H9 (cell line): ENCODE measurements around the gene EPN3. TPM values are rescaled to one million over a fixed set of nuclear protein-coding genes. Genes with fewer than 3 reads are reported as not detected.

ENCODE experiments used
- DNase-seq: peaks from one replicate; pipeline ENCODE4 v3.0.0-alpha.2; 2017
- H2AFZ ChIP-seq: one replicate; pipeline ENCODE4 v1.6.1; 2013; ENCODE audit warnings: mild to moderate bottlenecking, low read length, control low read depth, moderate library complexity
- H2AK5ac ChIP-seq: 2 replicates; pipeline ENCODE4 v1.6.1; 2013; ENCODE audit warnings: low read length, control low read depth, mixed read lengths; ENCODE audit not compliant: insufficient read length
- H2BK120ac ChIP-seq: one replicate; pipeline ENCODE4 v1.6.1; 2013; ENCODE audit warnings: low read depth, mild to moderate bottlenecking, low read length, control low read depth, inconsistent platforms; ENCODE audit not compliant: poor library complexity, severe bottlenecking
- H2BK12ac ChIP-seq: 2 replicates; pipeline ENCODE4 v1.6.1; 2013; ENCODE audit warnings: low read length, control low read depth, mixed read lengths, low read depth; ENCODE audit not compliant: insufficient read length
- H2BK15ac ChIP-seq: 2 replicates; pipeline ENCODE4 v1.6.1; 2013; ENCODE audit warnings: low read depth, low read length, control low read depth
- H2BK20ac ChIP-seq: one replicate; pipeline ENCODE4 v1.6.1; 2013; ENCODE audit warnings: low read depth, mild to moderate bottlenecking, low read length, control low read depth, inconsistent platforms; ENCODE audit not compliant: poor library complexity, severe bottlenecking
- H2BK5ac ChIP-seq: 2 replicates; pipeline ENCODE4 v1.6.1; 2013; ENCODE audit warnings: low read length, control low read depth, mixed read lengths; ENCODE audit not compliant: insufficient read length
- H3K14ac ChIP-seq: 2 replicates; pipeline ENCODE4 v1.6.1; 2013; ENCODE audit warnings: low read length, control low read depth; ENCODE audit not compliant: insufficient read depth
- H3K18ac ChIP-seq: 2 replicates; pipeline ENCODE4 v1.6.1; 2013; ENCODE audit warnings: low read depth, mild to moderate bottlenecking, mixed read lengths, low read length, control low read depth; ENCODE audit not compliant: insufficient read length
- H3K23ac ChIP-seq: 2 replicates; pipeline ENCODE4 v1.6.1; 2013; ENCODE audit warnings: low read length, control low read depth, mixed read lengths, low read depth; ENCODE audit not compliant: insufficient read length
- H3K23me2 ChIP-seq: 2 replicates; pipeline ENCODE4 v1.6.1; 2013; ENCODE audit warnings: low read depth, mild to moderate bottlenecking, mixed read lengths, low read length, control low read depth; ENCODE audit not compliant: insufficient read length, poor library complexity, severe bottlenecking
- H3K27ac ChIP-seq: 2 replicates; pipeline ENCODE4 v1.5.1; 2013; ENCODE audit warnings: low read length, control low read depth, mixed read lengths, low read depth; ENCODE audit not compliant: insufficient read length
- H3K27me3 ChIP-seq: 2 replicates; pipeline ENCODE4 v1.6.1; 2013; ENCODE audit warnings: low read length, control low read depth, inconsistent platforms; ENCODE audit not compliant: insufficient read depth
- H3K4ac ChIP-seq: 2 replicates; pipeline ENCODE4 v1.6.1; 2013; ENCODE audit warnings: low read depth, mild to moderate bottlenecking, control low read depth, inconsistent platforms, low read length, moderate library complexity
- H3K4me1 ChIP-seq: 2 replicates; pipeline ENCODE4 v1.6.1; 2013; ENCODE audit warnings: low read length, control low read depth, inconsistent platforms; ENCODE audit not compliant: insufficient read depth
- H3K4me2 ChIP-seq: 2 replicates; pipeline ENCODE4 v1.6.1; 2013; ENCODE audit warnings: low read length, control low read depth, mixed read lengths; ENCODE audit not compliant: insufficient read length, insufficient read depth
- H3K56ac ChIP-seq: 2 replicates; pipeline ENCODE4 v1.6.1; 2013; ENCODE audit warnings: low read depth, mild to moderate bottlenecking, mixed read lengths, low read length, control low read depth; ENCODE audit not compliant: insufficient read length
- H3K79me1 ChIP-seq: 2 replicates; pipeline ENCODE4 v1.6.1; 2013; ENCODE audit warnings: low read depth, mild to moderate bottlenecking, moderate library complexity, low read length, control low read depth, inconsistent platforms; ENCODE audit not compliant: insufficient read depth, poor library complexity, severe bottlenecking
- H3K79me2 ChIP-seq: 2 replicates; pipeline ENCODE4 v1.6.1; 2013; ENCODE audit warnings: low read length, control low read depth, inconsistent platforms; ENCODE audit not compliant: insufficient read depth
- H3K9ac ChIP-seq: 2 replicates; pipeline ENCODE4 v1.6.1; 2013; ENCODE audit warnings: low read length, control low read depth, mixed read lengths; ENCODE audit not compliant: insufficient read length; ENCODE audit errors: extremely low read depth
- H3K9me3 ChIP-seq: one replicate; pipeline ENCODE4 v1.6.1; 2013; ENCODE audit warnings: low read depth, low read length, inconsistent platforms; ENCODE audit not compliant: control insufficient read depth
- H3T11ph ChIP-seq: one replicate; pipeline ENCODE4 v1.6.1; 2013; ENCODE audit warnings: mild to moderate bottlenecking, low read length, control low read depth, inconsistent platforms
- H4K20me1 ChIP-seq: one replicate; pipeline ENCODE4 v1.6.1; 2013; ENCODE audit not compliant: control insufficient read depth, insufficient read length, insufficient read depth
- H4K5ac ChIP-seq: 2 replicates; pipeline ENCODE4 v1.6.1; 2013; ENCODE audit warnings: low read depth, mild to moderate bottlenecking, mixed read lengths, low read length, control low read depth; ENCODE audit not compliant: insufficient read length
- H4K8ac ChIP-seq: replicated peaks from 2 replicates; pipeline ENCODE4 v1.6.1; 2013; ENCODE audit warnings: low read length, control low read depth, mixed read lengths, low read depth; ENCODE audit not compliant: insufficient read length
- H4K91ac ChIP-seq: 2 replicates; pipeline ENCODE4 v1.6.1; 2013; ENCODE audit warnings: low read depth, mild to moderate bottlenecking, moderate library complexity, mixed read lengths, low read length, control low read depth; ENCODE audit not compliant: insufficient read length
- H3K27ac Mint-ChIP-seq, 3 experiments: 2 replicates in 2 of 3; 3 replicates in 1 of 3; pipeline ENCODE4 v1.8.0; 2020 to 2021; ENCODE audit warnings: mixed read lengths in 3 of 3, mild to moderate bottlenecking in 1 of 3, moderate library complexity in 1 of 3
- H3K27me3 Mint-ChIP-seq: 2 replicates; pipeline ENCODE4 v1.8.0; 2021; ENCODE audit warnings: low read depth, mild to moderate bottlenecking, moderate library complexity, mixed read lengths
- H3K36me3 Mint-ChIP-seq, 3 experiments: 2 replicates in 2 of 3; 3 replicates in 1 of 3; pipeline ENCODE4 v1.8.0; 2020 to 2021; ENCODE audit warnings: low read depth in 3 of 3, mixed read lengths in 3 of 3; ENCODE audit not compliant: insufficient read depth in 1 of 3
- H3K4me1 Mint-ChIP-seq, 2 experiments: 2 replicates each; pipeline ENCODE4 v1.8.0; 2020; ENCODE audit warnings: mixed read lengths in 2 of 2
- H3K4me3 Mint-ChIP-seq, 2 experiments: 2 replicates in 1 of 2; 3 replicates in 1 of 2; pipeline ENCODE4 v1.8.0; 2020 to 2021; ENCODE audit warnings: mild to moderate bottlenecking in 2 of 2, mixed read lengths in 2 of 2, moderate library complexity in 1 of 2
- H3K9me3 Mint-ChIP-seq, 2 experiments: 2 replicates in 1 of 2; 3 replicates in 1 of 2; pipeline ENCODE4 v1.8.0; 2020; ENCODE audit warnings: mild to moderate bottlenecking in 2 of 2, mixed read lengths in 2 of 2, moderate library complexity in 1 of 2
- WGBS: extraction: QIAGEN DNeasy Blood & Tissue Kit; methylation state at CpG from one replicate; pipeline ENCODE4 v1.1.7; 2013; ENCODE audit warnings: missing lambda C conversion rate, low lambda C conversion rate, mixed read lengths; ENCODE audit not compliant: insufficient read length; ENCODE audit errors: extremely low coverage; 5-methylcytosine and 5-hydroxymethylcytosine counted together
- total RNA-seq: library from RNA; stranded (reverse); gene quantifications from 2 replicates; pipeline ENCODE4 v1.2.1, GENCODE V29; 2021
- TF ChIP-seq, protein P1 (sequence below): fragments of 200-600 bp; sonication (generic); conservative IDR thresholded peaks from 3 replicates; pipeline ENCODE4 v1.8.0; 2021; ENCODE audit warnings: antibody characterized with exemption, mild to moderate bottlenecking

EPN3 gene
- total RNA-seq, 1 experiment from 2014 or later = 1.9 TPM

DNA sequence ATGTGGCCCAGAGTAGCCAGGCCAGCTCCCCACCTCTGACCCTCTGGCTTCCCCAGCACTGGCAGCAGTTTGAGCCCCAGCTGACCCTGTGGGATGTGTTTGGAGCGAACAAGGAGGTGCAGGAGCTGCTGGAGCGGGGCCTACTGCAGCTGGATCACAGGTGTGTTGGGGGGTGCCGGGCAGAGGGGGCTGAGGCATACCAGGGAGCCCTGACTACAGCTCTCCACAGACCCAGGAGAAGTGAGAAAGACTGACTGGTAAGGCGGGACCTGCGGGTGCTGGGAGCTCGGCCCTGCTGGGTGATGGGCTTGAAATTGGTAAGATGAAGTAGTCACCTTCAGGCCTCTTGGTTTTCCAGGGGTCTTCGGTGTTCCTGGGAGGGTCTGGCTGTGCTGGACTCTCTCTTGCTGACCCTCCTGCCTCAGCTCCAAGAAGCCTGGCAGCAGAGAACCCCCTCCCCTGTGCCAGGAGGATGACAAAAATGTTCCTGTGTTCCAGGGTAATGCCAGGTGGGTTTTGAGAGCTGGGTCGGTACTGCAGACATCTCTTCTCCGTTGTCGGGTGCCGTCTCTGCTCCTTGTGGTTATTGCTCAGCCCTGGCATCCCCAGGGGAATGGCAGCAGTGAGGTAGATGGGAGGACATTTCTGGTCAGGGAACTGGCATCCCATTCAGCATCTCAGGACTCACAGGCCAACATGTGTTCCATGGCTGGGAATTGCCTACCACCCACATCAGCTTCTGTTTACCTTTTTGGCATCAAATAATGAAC lies 48.0 kb upstream of the EPN3 start:
- no CpG with 5 or more reads among the region's 11 CpGs for WGBS
- Histone ChIP-seq H3K9ac (no peak overlapping the region), H3K4me1 (no peaks in the 10 kb centered on the region), H3K27ac (no peak overlapping the region), H3K56ac (no peak overlapping the region), H3K4me2 (no peak overlapping the region), H3K79me1 (no peaks in the 10 kb centered on the region), H4K20me1 (no peaks in the 10 kb centered on the region), H3K23me2 (no peaks in the 10 kb centered on the region), H4K5ac (no peak overlapping the region), H2BK120ac (no peak overlapping the region), H3T11ph (no peak overlapping the region), H4K8ac (no peak overlapping the region), H3K9me3 (no peaks in the 10 kb centered on the region), H3K4ac (no peak overlapping the region), H3K23ac (no peak overlapping the region), H2BK20ac (no peak overlapping the region), H3K14ac (no peak overlapping the region), H2BK15ac (no peak overlapping the region), H4K91ac (no peak overlapping the region), H3K18ac (no peak overlapping the region), H2AFZ (no peak overlapping the region), H3K79me2 (no peaks in the 10 kb centered on the region), H2BK5ac (no peak overlapping the region), H2AK5ac (no peak overlapping the region), H2BK12ac (no peak overlapping the region), H3K27me3 (no peaks in the 10 kb centered on the region)
- Mint-ChIP-seq H3K27ac (no peak overlapping the region; a peak in 1 of 7 replicates), H3K4me3 (no peak overlapping the region), H3K4me1 (peaks cover 13% of the 10 kb centered on the region in 2 experiments), H3K27me3 (peaks cover 3% of the 10 kb centered on the region), H3K9me3 (no peaks in the 10 kb centered on the region), H3K36me3 (peaks cover 2 to 36% (median 36%) of the 10 kb centered on the region in 3 experiments)
- TF ChIP-seq, protein P1, sequence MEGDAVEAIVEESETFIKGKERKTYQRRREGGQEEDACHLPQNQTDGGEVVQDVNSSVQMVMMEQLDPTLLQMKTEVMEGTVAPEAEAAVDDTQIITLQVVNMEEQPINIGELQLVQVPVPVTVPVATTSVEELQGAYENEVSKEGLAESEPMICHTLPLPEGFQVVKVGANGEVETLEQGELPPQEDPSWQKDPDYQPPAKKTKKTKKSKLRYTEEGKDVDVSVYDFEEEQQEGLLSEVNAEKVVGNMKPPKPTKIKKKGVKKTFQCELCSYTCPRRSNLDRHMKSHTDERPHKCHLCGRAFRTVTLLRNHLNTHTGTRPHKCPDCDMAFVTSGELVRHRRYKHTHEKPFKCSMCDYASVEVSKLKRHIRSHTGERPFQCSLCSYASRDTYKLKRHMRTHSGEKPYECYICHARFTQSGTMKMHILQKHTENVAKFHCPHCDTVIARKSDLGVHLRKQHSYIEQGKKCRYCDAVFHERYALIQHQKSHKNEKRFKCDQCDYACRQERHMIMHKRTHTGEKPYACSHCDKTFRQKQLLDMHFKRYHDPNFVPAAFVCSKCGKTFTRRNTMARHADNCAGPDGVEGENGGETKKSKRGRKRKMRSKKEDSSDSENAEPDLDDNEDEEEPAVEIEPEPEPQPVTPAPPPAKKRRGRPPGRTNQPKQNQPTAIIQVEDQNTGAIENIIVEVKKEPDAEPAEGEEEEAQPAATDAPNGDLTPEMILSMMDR = no peak
- no peak for DNase-seq
